SK-N-SH (cell line): ENCODE data around the gene DDX28.

Experiments used
- EP300 ChIP-seq, 2 experiments: IDR thresholded peaks; 2 replicates each; pipeline versions ENCODE4 v1.4.0 to v1.6.1; 2012; ENCODE audit warnings: borderline replicate concordance in 1 of 2, low read depth in 1 of 2, low read length in 1 of 2
- EZH2phosphoT487 ChIP-seq: fragments of 200-600 bp; sonication (generic); IDR thresholded peaks from 2 replicates; pipeline ENCODE4 v1.6.1; 2017; ENCODE audit warnings: low read depth, mixed run types, mild to moderate bottlenecking, antibody characterized with exemption, moderate library complexity, borderline replicate concordance
- TF ChIP-seq, protein P1 (sequence below): fragments of 200-600 bp; sonication (generic); IDR thresholded peaks from 2 replicates; pipeline ENCODE4 v1.6.1; 2017; ENCODE audit warnings: antibody characterized with exemption, mild to moderate bottlenecking, moderate library complexity
- TF ChIP-seq, protein P2 (sequence below): fragments of 150-350 bp; IDR thresholded peaks from 2 replicates; pipeline ENCODE4 v1.6.1; 2016; ENCODE audit warnings: mild to moderate bottlenecking, low read depth, low read length

DNA sequence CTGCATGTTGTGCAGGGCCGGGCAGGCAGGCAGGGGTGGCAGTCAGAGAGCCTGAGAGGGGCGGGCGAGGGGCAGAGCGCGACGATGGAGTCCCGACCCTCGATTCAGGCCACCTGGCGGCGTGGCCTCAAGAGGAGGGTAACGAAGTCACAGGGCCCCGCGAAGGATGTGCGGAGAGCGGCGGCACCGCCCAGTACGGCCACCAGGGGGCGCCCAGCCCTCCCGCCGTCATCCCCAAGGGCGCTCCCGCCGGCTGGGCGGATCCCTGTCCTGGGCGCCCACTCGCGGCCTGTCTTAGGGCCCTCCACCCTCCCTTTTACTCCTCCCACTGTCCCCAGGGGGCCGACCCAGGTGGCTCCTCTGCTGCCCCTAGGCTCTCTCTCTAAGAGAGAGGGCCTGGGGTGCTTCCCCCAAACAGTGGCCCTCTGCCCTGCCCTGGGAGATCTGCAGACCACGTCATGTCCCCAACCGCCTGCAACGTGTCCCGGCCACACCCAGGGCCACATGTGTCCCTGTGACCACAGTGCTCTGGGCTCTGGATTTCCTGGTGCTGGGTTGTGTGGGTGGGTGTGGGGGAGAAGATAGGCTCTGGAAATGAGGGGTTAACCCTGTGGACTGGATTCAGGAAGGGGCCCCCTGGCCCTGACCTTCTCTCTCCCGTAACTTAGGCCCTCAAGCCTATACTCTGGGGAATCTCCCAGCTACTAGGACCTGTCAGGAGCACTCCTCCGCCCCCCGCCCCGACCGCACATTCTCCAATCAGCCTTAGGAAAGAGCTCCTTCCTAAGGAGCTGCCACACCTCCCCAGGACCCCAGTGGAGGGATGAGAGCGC lies 29.6 kb downstream of the DDX28 start:
- TF ChIP-seq, protein P1, sequence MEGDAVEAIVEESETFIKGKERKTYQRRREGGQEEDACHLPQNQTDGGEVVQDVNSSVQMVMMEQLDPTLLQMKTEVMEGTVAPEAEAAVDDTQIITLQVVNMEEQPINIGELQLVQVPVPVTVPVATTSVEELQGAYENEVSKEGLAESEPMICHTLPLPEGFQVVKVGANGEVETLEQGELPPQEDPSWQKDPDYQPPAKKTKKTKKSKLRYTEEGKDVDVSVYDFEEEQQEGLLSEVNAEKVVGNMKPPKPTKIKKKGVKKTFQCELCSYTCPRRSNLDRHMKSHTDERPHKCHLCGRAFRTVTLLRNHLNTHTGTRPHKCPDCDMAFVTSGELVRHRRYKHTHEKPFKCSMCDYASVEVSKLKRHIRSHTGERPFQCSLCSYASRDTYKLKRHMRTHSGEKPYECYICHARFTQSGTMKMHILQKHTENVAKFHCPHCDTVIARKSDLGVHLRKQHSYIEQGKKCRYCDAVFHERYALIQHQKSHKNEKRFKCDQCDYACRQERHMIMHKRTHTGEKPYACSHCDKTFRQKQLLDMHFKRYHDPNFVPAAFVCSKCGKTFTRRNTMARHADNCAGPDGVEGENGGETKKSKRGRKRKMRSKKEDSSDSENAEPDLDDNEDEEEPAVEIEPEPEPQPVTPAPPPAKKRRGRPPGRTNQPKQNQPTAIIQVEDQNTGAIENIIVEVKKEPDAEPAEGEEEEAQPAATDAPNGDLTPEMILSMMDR, result peak; percentile 81
- TF ChIP-seq, protein P2, sequence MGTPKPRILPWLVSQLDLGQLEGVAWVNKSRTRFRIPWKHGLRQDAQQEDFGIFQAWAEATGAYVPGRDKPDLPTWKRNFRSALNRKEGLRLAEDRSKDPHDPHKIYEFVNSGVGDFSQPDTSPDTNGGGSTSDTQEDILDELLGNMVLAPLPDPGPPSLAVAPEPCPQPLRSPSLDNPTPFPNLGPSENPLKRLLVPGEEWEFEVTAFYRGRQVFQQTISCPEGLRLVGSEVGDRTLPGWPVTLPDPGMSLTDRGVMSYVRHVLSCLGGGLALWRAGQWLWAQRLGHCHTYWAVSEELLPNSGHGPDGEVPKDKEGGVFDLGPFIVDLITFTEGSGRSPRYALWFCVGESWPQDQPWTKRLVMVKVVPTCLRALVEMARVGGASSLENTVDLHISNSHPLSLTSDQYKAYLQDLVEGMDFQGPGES, result no peak
- TF ChIP-seq EP300 (IDR thresholded peaks at IDR 0.05; ENCODE audit: borderline replicate concordance in 1 of 2, low read depth in 1 of 2, low read length in 1 of 2) (no peak), EZH2phosphoT487 (no peak)
